ENCODE results near the gene SLC19A1. TPM values are rescaled to one million over a fixed set of nuclear protein-coding genes. Genes with fewer than 3 reads are reported as not detected.

Gene SLC19A1
- polyA plus RNA-seq, 3 donors = 42.2 to 51.1 (median 50.2) TPM

GRCh38 chr21:45494135-45494850 is 47.9 kb downstream of the SLC19A1 start:
- no peak for DNase-seq

DNA sequence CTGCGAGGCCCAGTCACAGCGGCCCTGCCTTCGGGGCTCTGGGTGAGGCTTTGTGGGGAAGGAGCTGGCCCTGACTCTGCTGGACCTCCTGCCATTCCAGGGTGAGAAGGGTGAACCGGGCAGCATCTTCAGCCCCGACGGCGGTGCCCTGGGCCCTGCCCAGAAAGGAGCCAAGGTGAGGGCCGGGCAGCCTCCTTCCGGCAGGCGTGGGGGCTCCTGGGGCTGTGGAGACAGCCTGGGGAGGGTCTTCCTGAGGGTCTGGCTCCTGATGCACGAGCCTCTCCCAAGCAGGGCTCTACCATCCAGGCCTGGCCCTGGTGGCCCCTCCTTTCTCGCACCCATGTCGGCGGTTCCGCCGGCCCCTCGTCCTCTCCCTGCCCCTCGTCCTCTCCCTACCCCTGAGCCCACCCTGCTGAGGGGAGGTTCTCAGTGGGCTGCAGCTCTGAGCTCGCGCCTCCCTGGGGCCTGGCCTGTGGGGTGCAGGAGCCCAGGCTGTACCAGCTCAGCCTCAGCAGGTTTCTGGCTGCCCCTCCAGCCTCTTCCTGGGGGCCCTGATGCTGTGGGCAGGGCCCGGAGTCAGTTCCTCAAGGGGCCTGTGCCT is 48.7 kb downstream of the SLC19A1 start:
- no peak for DNase-seq

- no peak for DNase-seq
Observed at GRCh38 chr21:45492765-45493164, 49.5 kb downstream of the SLC19A1 start.

GRCh38 chr21:45491623-45492022 is 50.6 kb downstream of the SLC19A1 start:
- no peak for DNase-seq

DNA sequence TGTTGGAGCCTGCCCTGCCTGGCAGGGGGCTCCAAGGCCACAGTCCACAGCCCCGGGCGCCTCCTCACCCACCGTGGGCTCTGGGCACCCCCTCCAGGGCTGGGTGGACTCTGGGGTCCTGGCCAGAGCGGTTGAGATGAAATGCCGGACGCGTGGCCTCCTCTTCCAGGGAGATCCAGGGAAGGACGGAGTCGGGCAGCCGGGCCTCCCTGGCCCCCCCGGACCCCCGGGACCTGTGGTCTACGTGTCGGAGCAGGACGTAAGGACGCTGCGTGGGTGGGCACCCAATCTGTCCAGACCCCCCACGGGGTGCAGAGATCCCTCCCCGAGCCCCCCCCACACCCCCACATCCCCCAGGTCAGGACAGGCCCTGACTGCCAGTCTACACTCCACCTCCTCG is 51.2 kb downstream of the SLC19A1 start:
- DNase-seq = no peak

DNA sequence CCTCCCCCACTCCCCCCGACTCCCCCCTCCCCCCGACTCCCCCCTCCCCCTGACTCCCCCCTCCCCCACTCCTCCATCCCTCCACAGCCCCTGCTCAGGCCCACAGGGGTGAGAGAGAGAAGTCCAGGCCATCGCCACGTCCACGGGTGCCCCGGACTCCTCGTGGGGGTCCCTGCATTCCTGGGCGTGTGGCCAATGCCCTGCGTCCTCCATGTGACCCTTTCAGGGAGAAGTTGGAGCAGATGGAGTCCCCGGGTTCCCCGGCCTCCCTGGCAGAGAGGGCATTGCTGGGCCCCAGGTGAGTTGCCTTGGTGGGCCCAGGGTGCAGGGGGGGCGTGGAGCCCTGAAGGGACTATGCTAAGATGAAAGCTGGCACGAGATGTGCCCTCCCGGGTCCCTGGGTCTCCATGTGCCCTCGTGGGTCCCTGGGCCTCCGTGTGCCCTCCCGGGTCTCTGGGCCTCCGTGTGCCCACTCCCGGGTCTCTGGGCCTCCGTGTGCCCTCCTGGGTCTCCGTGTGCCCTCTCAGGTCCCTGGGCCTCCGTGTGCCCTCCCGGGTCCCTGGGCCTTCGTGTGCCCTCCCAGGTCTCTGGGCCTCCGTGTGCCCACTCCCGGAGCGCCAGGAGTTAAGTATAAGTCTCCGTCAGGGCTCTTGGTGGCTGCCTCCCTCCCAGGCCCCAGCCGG is 52.0 kb downstream of the SLC19A1 start:
- DNase-seq = no peak

- no peak for DNase-seq
Observed at GRCh38 chr21:45489722-45489982, 52.6 kb downstream of the SLC19A1 start.

GRCh38 chr21:45488931-45489721 is 53.1 kb downstream of the SLC19A1 start:
- DNase-seq = no peak

DNA sequence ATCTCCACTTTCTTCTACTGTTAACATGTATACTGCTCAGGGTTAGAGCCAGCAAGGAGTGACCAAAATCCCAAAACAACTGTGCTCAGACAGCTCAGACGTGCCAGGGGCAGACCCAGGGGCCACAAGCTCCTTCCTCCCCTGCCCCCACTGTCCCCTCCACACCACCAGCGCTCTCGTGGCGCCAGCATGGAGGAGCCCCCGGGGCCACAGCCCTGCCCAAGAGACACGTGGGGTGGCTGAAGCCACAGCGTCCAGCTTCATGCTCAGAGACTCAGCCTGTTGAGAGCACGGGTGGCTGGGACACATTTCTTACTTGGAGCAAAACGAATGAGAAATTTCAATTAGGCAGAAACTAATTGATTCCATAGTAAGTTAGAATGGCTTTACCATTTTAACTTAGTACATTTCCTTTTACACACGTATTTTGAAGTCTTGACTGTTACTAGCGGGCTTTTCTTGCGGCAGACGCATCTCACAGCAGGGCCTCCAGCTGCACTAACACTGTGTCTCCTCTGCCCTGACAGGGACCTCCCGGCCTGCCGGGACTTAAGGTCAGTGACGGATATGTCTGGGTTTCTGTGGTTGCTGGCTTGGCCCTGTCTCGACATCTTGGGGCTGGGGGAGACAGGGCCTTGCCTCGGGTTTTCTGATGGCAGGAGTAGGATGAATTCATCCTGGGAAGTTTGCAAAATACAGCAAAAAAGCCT is 54.2 kb downstream of the SLC19A1 start:
- DNase-seq = no peak

- no peak for DNase-seq
Observed at GRCh38 chr21:45487161-45487806, 55.0 kb downstream of the SLC19A1 start.

DNA sequence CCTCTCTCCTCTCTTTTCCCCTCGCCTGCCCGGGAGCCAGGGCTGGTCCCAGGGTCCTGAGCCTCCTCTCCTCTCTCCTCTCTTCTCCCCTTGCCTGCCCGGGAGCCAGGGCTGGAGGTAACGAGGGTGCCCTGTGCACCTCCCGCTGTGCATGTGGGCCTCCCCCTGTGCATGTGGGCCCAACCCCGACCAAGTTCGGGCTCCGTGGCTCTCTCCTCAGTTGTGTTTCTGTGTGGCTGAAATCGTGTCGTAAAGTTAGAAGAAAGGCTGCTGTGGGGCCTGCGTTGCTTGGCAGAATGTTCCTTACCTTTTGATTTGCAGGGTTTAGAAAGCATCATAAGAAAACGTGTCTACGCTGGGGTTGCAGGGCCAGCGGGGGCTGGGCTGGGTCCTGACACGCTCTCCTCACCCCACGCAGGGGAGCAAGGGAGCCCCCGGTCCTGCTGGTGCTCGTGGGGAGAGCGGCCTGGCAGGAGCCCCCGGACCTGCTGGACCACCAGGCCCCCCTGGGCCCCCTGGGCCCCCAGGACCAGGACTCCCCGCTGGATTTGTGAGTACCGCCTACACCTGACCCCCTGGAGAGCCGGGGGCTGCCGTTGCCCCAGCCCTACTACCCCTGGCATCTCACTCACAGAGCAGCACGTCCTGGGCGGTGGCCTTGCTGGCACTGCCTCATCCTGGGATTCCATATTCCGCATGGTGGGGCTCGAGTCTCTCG is 55.6 kb downstream of the SLC19A1 start:
- DNase-seq = no peak

DNA sequence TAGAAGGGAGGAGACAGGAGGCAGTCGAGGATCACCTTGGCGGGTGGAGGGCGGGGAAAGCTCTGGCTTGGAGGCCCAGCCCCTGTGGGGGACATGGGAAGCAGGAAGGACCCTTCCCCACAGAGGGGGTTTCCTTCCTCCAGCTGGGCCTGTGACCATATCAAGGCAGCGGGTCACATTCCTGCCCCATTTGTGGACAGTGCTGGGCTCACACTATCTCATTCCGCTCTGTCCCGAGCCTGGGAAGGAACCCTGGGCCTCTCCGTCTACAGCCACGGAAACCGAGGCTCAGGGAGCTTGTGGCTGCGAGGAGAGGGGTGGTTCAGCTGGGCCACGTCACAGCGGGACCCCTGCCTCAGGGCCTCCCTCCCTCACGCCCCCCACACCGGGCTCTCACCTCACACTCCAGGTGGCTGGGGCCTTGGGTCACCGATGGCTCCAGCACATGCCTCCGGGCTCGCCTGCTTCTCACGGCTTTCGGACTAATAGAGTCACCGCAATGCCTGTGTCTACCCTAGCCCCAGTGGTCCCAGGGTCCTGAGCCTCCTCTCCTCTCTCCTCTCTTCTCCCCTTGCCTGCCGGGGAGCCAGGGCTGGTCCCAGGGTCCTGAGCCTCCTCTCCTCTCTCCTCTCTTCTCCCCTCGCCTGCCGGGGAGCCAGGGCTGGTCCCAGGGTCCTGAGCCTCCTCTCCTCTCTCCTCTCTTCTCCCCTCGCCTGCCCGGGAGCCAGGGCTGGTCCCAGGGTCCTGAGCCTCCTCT is 56.4 kb downstream of the SLC19A1 start:
- DNase-seq = no peak

- no peak for DNase-seq
Observed at GRCh38 chr21:45484318-45484717, 57.9 kb downstream of the SLC19A1 start.

DNA sequence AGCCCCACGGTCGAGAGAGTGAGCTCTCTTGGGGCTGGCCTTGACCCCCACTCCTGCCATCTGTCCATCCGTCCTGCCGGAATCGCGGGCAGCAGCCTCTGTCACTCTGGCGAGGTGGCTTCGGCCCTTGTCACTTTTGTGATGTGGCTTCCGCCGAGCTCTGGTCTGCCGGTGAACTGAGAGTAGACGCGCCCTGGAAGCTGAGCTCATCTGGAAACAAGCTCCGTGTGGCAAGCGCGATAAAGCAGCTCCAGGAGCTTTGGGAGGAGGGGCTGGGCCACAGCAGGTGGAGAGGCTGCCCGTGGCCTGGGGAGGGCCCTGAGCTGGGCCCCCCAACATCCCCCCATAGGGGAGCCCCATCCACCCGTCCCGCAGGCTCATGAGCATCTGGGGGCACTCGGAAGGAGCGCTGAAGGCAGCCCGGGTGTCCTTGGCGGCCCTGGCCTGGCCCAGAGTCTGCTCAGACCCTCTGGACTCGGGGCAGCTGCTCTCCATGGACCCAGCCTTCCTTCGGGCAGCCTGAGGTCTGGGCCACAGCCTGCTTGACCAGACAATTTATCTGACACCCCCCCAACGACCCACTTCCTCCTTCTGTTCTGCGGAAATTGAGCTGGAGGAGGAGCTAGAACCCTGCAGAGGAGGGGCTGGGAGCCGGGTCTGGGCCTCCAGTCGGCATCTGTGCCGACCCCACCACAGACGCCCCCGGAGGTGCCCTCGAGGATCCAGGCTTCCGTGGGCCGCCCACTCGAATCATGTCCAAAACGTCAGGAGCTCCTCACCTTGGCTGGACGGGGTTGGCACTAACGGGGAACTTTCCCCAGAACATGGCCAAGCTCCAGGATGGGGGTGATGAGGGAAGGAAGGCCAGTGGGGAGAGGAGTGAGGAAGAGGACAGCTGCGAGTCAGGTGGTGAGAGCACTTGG is 59.1 kb downstream of the SLC19A1 start:
- DNase-seq = no peak

GRCh38 chr21:45481977-45482898 is 60.0 kb downstream of the SLC19A1 start:
- DNase-seq = no peak

GRCh38 chr21:45481566-45481965 is 60.7 kb downstream of the SLC19A1 start:
- DNase-seq = no peak

DNA sequence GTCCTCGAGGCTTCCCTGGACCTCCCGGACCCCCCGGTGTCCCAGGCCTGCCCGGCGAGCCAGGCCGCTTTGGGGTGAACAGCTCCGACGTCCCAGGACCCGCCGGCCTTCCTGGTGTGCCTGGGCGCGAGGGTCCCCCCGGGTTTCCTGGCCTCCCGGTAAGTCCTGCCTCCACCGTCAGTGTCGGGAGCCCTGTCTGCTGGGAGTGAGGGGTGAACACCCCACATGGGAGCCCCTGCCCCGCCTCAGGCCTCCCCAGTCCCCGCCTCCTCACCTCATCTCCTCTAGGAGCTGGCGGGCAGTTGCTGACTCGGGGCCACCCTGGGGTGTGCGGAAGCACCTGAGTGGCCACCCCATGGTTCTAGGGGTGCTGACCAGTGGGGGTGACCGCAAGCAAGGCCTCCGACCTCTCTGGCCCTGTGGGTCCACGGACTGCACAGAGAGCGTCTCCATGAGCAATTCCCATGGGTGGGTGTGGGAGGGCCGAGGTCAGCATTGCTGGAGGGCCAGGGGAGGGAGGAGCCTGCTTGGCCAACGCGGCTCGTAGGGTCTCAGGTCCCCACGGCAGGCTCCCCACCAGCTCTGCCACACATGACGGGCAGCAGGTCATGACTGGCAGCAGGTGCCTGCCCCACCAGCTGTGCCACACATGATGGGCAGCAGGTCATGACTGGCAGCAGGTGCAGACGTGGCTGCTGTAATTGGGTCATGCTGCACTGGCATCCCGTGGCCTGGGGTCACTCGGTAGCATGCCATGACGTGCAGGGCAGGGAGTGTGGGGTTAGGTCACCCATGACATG is 61.3 kb downstream of the SLC19A1 start:
- no peak for DNase-seq

All from renal pelvis (tissue), 4 donors.